ENCODE results near the gene MYRIP. TPM values are rescaled to one million over a fixed set of nuclear protein-coding genes. Genes with fewer than 3 reads are reported as not detected.

The MYRIP gene
- total and polyA plus RNA-seq, 12 donors: 0.45 to 2.7 (median 1.3) TPM

DNA sequence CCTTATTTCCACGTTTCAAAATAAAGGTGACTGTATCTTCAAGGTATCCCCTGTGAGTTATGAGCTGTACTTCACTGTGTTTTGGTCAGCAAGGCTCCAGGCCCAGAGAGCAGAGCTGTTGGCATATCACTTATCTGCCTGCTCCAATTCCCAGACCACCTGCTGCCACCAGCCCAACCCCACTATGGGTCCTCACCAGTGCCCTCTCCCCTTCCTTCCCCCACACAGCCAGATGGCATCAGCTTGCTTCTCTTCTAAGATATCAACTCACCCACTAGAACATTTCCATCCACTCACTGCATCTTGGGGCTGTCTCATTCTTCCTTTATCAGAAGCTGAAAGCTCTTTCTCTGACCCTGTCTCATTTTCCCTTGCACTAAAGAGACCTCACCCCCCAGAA lies 363.2 kb downstream of the MYRIP start:
- 94 to 100% methylated on average over 1 of the region's 1 CpG for WGBS, 2 donors
- intact Hi-C loops (cut with DNase I): loop anchor here in 3 of 10 donors (10.0 kb wide), 2 partner anchors 358 to 628 kb away; no protein-coding TSS in a partner anchor
- H3K36me3 ChIP-seq: no peaks in the 10 kb centered on the region
- ATAC-seq: no peak
- peaks cover 0 to 17% (median 7%) of the 10 kb centered on the region in 9 donors for H3K4me1 ChIP-seq
- no peak for DNase-seq
- H3K27me3 ChIP-seq: no peaks in the 10 kb centered on the region
- no peaks in the 10 kb centered on the region for H3K9me3 ChIP-seq
- no peak overlapping the region for H3K4me3 ChIP-seq
- no peak overlapping the region for H3K27ac ChIP-seq
- TF ChIP-seq, protein P1, sequence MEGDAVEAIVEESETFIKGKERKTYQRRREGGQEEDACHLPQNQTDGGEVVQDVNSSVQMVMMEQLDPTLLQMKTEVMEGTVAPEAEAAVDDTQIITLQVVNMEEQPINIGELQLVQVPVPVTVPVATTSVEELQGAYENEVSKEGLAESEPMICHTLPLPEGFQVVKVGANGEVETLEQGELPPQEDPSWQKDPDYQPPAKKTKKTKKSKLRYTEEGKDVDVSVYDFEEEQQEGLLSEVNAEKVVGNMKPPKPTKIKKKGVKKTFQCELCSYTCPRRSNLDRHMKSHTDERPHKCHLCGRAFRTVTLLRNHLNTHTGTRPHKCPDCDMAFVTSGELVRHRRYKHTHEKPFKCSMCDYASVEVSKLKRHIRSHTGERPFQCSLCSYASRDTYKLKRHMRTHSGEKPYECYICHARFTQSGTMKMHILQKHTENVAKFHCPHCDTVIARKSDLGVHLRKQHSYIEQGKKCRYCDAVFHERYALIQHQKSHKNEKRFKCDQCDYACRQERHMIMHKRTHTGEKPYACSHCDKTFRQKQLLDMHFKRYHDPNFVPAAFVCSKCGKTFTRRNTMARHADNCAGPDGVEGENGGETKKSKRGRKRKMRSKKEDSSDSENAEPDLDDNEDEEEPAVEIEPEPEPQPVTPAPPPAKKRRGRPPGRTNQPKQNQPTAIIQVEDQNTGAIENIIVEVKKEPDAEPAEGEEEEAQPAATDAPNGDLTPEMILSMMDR (IDR thresholded peaks at IDR 0.05): no peak

DNA sequence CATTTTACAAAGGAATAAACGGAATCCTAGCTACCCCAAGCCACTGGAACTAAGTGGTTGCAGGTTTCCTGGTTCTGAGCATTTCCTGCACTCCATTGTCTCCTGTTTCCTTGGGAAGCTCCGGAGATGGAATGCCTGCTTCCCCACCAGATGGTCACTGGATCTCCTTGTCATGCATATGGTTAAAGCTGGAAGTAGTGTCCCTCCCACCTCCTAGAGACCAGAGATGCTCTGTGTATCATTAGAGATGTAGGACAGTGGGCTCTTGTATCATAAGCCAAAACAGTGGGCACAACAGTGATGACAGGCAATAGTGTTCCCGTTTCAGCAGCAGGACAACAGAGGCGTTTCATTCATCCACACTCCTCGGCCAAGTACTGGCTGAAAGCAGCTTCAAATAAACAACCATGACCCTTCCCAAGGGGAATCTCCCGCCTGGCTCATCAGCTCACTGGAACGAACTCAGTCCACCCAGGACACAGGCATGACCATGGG lies 363.9 kb downstream of the MYRIP start:
- ATAC-seq: peak in 4 of 8 donors; percentile 13 to 64 (median 52)
- peaks cover 0 to 17% (median 7%) of the 10 kb centered on the region in 9 donors for H3K4me1 ChIP-seq
- no peak overlapping the region for H3K4me3 ChIP-seq
- H3K36me3 ChIP-seq: no peaks in the 10 kb centered on the region
- TF ChIP-seq, protein P1 (IDR thresholded peaks at IDR 0.05): no peak
- DNase-seq: no peak
- no peaks in the 10 kb centered on the region for H3K27me3 ChIP-seq
- intact Hi-C loops (cut with DNase I): loop anchor here in 3 of 10 donors (10.0 kb wide), 2 partner anchors 358 to 628 kb away; no protein-coding TSS in a partner anchor
- H3K9me3 ChIP-seq: no peaks in the 10 kb centered on the region
- H3K27ac ChIP-seq: no peak overlapping the region
- WGBS, 2 donors: 34 to 36% methylated on average over 7 of the region's 7 CpGs

DNA sequence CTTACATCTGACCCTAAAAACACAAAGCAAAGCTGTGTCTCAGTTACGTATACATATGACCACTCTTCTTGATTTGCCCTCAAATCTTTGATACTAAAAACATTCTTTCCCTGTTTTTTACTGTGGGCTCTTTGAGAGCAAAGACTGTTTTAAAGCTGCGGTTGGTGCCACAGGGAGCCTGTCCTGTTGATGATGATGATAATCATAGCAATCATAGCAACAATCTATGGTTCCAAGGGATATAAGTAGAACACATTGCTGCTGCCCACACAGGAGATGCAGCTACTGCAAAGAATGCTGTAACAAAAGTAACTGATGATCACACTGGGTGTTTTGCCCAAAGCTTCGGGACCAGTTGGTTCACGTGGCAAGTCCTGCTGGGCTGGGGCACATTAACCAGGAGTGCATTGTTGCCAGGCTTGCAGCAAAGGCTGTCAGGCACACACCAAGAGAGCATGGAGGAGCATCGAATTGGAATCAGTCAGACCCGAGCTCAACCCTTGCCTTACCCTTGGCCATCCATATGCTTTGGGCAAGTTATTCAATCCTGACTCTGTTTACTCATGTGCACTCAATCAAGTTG lies 368.7 kb downstream of the MYRIP start:
- no peaks in the 10 kb centered on the region for H3K36me3 ChIP-seq
- no peak for ATAC-seq
- no peak overlapping the region for H3K4me3 ChIP-seq
- no peaks in the 10 kb centered on the region for H3K27me3 ChIP-seq
- intact Hi-C loops (cut with DNase I): loop anchor here in 9 of 10 donors (2.0 to 10.0 kb wide), 9 partner anchors 363 to 636 kb away; no protein-coding TSS in a partner anchor
- H3K4me1 ChIP-seq: peaks cover 0 to 16% (median 4%) of the 10 kb centered on the region in 9 donors
- no peaks in the 10 kb centered on the region for H3K9me3 ChIP-seq
- H3K27ac ChIP-seq: no peak overlapping the region
- no peak for DNase-seq
- 84 to 92% methylated on average over 6 of the region's 6 CpGs for WGBS, 2 donors
- TF ChIP-seq, protein P1 (IDR thresholded peaks at IDR 0.05): no peak

DNA sequence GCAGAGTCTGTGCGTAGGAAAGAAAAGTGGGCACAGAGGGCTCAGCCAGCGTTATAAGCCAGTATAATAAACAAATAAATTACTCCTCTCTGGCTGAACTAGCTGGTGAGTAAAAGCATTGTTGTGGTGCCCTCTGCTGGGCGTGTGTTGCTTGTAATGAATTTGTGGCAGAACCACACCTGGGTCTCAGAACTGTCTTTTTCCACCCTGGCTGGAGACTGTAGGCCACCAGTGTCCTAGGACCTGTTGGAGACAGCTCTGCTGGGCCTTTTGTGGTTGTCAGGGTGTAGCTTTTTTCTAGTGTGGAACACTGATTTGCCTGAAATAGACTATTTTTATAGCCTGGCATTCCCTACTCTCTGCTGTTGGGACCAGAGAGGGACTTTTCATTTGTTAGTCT lies 369.6 kb downstream of the MYRIP start:
- DNase-seq: peak; percentile 61 to 62
- intact Hi-C loops (cut with DNase I): loop anchor here in 9 of 10 donors (1.0 to 10.0 kb wide), 10 partner anchors 364 to 637 kb away; no protein-coding TSS in a partner anchor
- peak in 7 of 8 donors; percentile 62 to 72 (median 65) for ATAC-seq
- TF ChIP-seq, protein P1 (IDR thresholded peaks at IDR 0.05): peak; percentile 55 to 86 (median 79)
- H3K27me3 ChIP-seq: no peaks in the 10 kb centered on the region
- no peaks in the 10 kb centered on the region for H3K36me3 ChIP-seq
- H3K27ac ChIP-seq: no peak overlapping the region
- 5 to 23% methylated on average over 3 of the region's 3 CpGs for WGBS, 2 donors
- H3K9me3 ChIP-seq: no peaks in the 10 kb centered on the region
- H3K4me3 ChIP-seq: no peak overlapping the region
- peaks cover 0 to 7% (median 0%) of the 10 kb centered on the region in 9 donors for H3K4me1 ChIP-seq

Data from heart right ventricle (tissue), 16 donors.